Activated CD8-positive, alpha-beta T cell treated with anti-CD3 and anti-CD28 coated beads, Interleukin-2, amount 10 ng/mL, durations not matched to agents 7 days and 5 days (primary cell): ENCODE results near the gene MED12L. TPM values are rescaled to one million over a fixed set of nuclear protein-coding genes. Genes with fewer than 3 reads are reported as not detected.

Experiments
- ATAC-seq: fragments of 150-1000 bp; cut with Tn5 transposase; one replicate; pipeline ENCODE4 v1.10.0; 2021; ENCODE audit warnings: moderate library complexity
- CTCF ChIA-PET: fragments of 350-600 bp; sonication (Branson Sonifier 250); formaldehyde crosslinking; loops from one replicate; lab custom pipeline; 2021; ENCODE audit warnings: antibody characterized with exemption; lab: Charles Lee
- POLR2A ChIA-PET: fragments of 350-600 bp; sonication (Branson Sonifier 250); formaldehyde crosslinking; loops from one replicate; lab custom pipeline; 2021; ENCODE audit warnings: antibody characterized with exemption; lab: Charles Lee
- DNase-seq: peaks from one replicate; pipeline ENCODE4 v3.0.0-alpha.2; 2020
- H3K27ac Mint-ChIP-seq: one replicate; pipeline ENCODE4 v1.8.0; 2021; ENCODE audit warnings: mild to moderate bottlenecking, mixed read lengths
- H3K27me3 Mint-ChIP-seq: one replicate; pipeline ENCODE4 v1.8.0; 2021; ENCODE audit warnings: low read depth, mixed read lengths
- H3K36me3 Mint-ChIP-seq: one replicate; pipeline ENCODE4 v1.8.0; 2021; ENCODE audit warnings: low read depth, mixed read lengths
- H3K4me1 Mint-ChIP-seq: one replicate; pipeline ENCODE4 v1.8.0; 2021; ENCODE audit warnings: low read depth, mixed read lengths
- H3K4me3 Mint-ChIP-seq: one replicate; pipeline ENCODE4 v1.8.0; 2021; ENCODE audit warnings: mild to moderate bottlenecking, mixed read lengths
- H3K9me3 Mint-ChIP-seq: one replicate; pipeline ENCODE4 v1.8.0; 2022; ENCODE audit warnings: mixed read lengths; ENCODE audit not compliant: insufficient read depth
- total RNA-seq, 2 experiments: library from RNA; stranded (reverse); gene quantifications; one replicate each; pipeline ENCODE4 v1.2.3, GENCODE V29; 2021

MED12L gene
- total RNA-seq, 2 experiments from 2014 or later: 0.76 to 0.79 TPM

GRCh38 chr3:151445273-151446001 lies 360.0 kb downstream of the MED12L start:
- ChIA-PET CTCF (no interaction called here), POLR2A (no interaction called here)
- no peaks in the 10 kb centered on the region for H3K4me1 Mint-ChIP-seq
- ATAC-seq (no peak), DNase-seq (no peak)
- no peaks in the 10 kb centered on the region for H3K9me3 Mint-ChIP-seq
- H3K27ac Mint-ChIP-seq: no peak overlapping the region
- H3K36me3 Mint-ChIP-seq: no peaks in the 10 kb centered on the region
- no peak overlapping the region for H3K4me3 Mint-ChIP-seq
- H3K27me3 Mint-ChIP-seq: peaks cover 8% of the 10 kb centered on the region

- Mint-ChIP-seq H3K27me3 (peaks cover 11% of the 10 kb centered on the region), H3K9me3 (no peaks in the 10 kb centered on the region), H3K36me3 (no peaks in the 10 kb centered on the region), H3K4me1 (no peaks in the 10 kb centered on the region), H3K27ac (no peak overlapping the region), H3K4me3 (no peak overlapping the region)
- POLR2A ChIA-PET: no interaction called here
- CTCF ChIA-PET: no interaction called here
- DNase-seq: no peak
- no peak for ATAC-seq
Measured at GRCh38 chr3:151446002-151446340, 360.5 kb downstream of the MED12L start.

GRCh38 chr3:151452368-151452767 lies 366.9 kb downstream of the MED12L start:
- H3K9me3 Mint-ChIP-seq: no peaks in the 10 kb centered on the region
- H3K4me3 Mint-ChIP-seq: no peak overlapping the region
- peaks cover 8% of the 10 kb centered on the region for H3K27me3 Mint-ChIP-seq
- ChIA-PET CTCF (no interaction called here), POLR2A (no interaction called here)
- DNase-seq (no peak), ATAC-seq (no peak)
- H3K36me3 Mint-ChIP-seq: no peaks in the 10 kb centered on the region
- H3K4me1 Mint-ChIP-seq: no peaks in the 10 kb centered on the region
- no peak overlapping the region for H3K27ac Mint-ChIP-seq

GRCh38 chr3:151452841-151453240 lies 367.4 kb downstream of the MED12L start:
- Mint-ChIP-seq H3K9me3 (no peaks in the 10 kb centered on the region), H3K27me3 (peaks cover 8% of the 10 kb centered on the region), H3K36me3 (no peaks in the 10 kb centered on the region), H3K4me3 (no peak overlapping the region), H3K27ac (no peak overlapping the region), H3K4me1 (no peaks in the 10 kb centered on the region)
- ChIA-PET CTCF (no interaction called here), POLR2A (no interaction called here)
- ATAC-seq: no peak
- no peak for DNase-seq

- Mint-ChIP-seq H3K36me3 (no peaks in the 10 kb centered on the region), H3K4me1 (no peaks in the 10 kb centered on the region), H3K27me3 (peaks cover 15% of the 10 kb centered on the region), H3K9me3 (no peaks in the 10 kb centered on the region), H3K4me3 (no peak overlapping the region), H3K27ac (no peak overlapping the region)
- DNase-seq: no peak
- ChIA-PET POLR2A (no interaction called here), CTCF (interaction anchor here (0.9 to 1.3 kb wide), 2 partner anchors 11 to 228 kb away, joined by 3 read pairs; no protein-coding TSS in a partner anchor)
- no peak for ATAC-seq
Measured at GRCh38 chr3:151456065-151456464, 370.6 kb downstream of the MED12L start.

- no peak overlapping the region for H3K27ac Mint-ChIP-seq
- ATAC-seq (no peak), DNase-seq (no peak)
- ChIA-PET POLR2A (no interaction called here), CTCF (interaction anchor here (1.1 to 1.6 kb wide), 2 partner anchors 9 to 11 kb away, joined by 3 to 10 read pairs; no protein-coding TSS in a partner anchor)
- H3K27me3 Mint-ChIP-seq: peaks cover 21% of the 10 kb centered on the region
- no peaks in the 10 kb centered on the region for H3K4me1 Mint-ChIP-seq
- H3K9me3 Mint-ChIP-seq: no peaks in the 10 kb centered on the region
- no peaks in the 10 kb centered on the region for H3K36me3 Mint-ChIP-seq
- H3K4me3 Mint-ChIP-seq: no peak overlapping the region
Measured at GRCh38 chr3:151459358-151459757, 373.9 kb downstream of the MED12L start.

GRCh38 chr3:151460228-151460627 lies 374.8 kb downstream of the MED12L start:
- H3K4me3 Mint-ChIP-seq: no peak overlapping the region
- ChIA-PET CTCF (interaction anchor here (1.1 to 1.6 kb wide), 3 partner anchors 8 to 232 kb away, joined by 3 to 10 read pairs (median 3); no protein-coding TSS in a partner anchor), POLR2A (no interaction called here)
- DNase-seq (no peak), ATAC-seq (no peak)
- peaks cover 24% of the 10 kb centered on the region for H3K27me3 Mint-ChIP-seq
- H3K9me3 Mint-ChIP-seq: no peaks in the 10 kb centered on the region
- H3K27ac Mint-ChIP-seq: no peak overlapping the region
- H3K4me1 Mint-ChIP-seq: no peaks in the 10 kb centered on the region
- H3K36me3 Mint-ChIP-seq: no peaks in the 10 kb centered on the region

- ChIA-PET CTCF (interaction anchor here (1.2 kb wide), 1 partner anchor 232 kb away, joined by 3 read pairs; no protein-coding TSS in a partner anchor), POLR2A (no interaction called here)
- Mint-ChIP-seq H3K27ac (no peak within 1 kb of the TSS), H3K4me1 (no peaks in the 10 kb centered on the region), H3K36me3 (no peaks in the 10 kb centered on the region), H3K4me3 (no peak within 1 kb of the TSS), H3K27me3 (peaks cover 24% of the 10 kb centered on the region), H3K9me3 (no peaks in the 10 kb centered on the region)
- no peak for ATAC-seq
- no peak for DNase-seq
Measured at GRCh38 chr3:151460774-151461450, 375.4 kb downstream of the MED12L start, which contains the start of gene IGSF10. Gene IGSF10, minus strand, starts transcription at chr3:151461061. Its CDS starts 2,352 bp downstream, at chr3:151458709.

GRCh38 chr3:151462278-151462780 lies 376.9 kb downstream of the MED12L start:
- Mint-ChIP-seq H3K36me3 (no peaks in the 10 kb centered on the region), H3K4me1 (no peaks in the 10 kb centered on the region), H3K27me3 (peaks cover 26% of the 10 kb centered on the region), H3K27ac (no peak overlapping the region), H3K4me3 (no peak overlapping the region), H3K9me3 (no peaks in the 10 kb centered on the region)
- ChIA-PET CTCF (interaction anchor here (0.8 kb wide), 1 partner anchor 456 kb away, joined by 3 read pairs; no protein-coding TSS in a partner anchor), POLR2A (no interaction called here)
- ATAC-seq (no peak), DNase-seq (no peak)

- H3K9me3 Mint-ChIP-seq: no peaks in the 10 kb centered on the region
- H3K36me3 Mint-ChIP-seq: no peaks in the 10 kb centered on the region
- no peak for ATAC-seq
- H3K27ac Mint-ChIP-seq: no peak overlapping the region
- peaks cover 26% of the 10 kb centered on the region for H3K27me3 Mint-ChIP-seq
- CTCF ChIA-PET: no interaction called here
- no peaks in the 10 kb centered on the region for H3K4me1 Mint-ChIP-seq
- no peak overlapping the region for H3K4me3 Mint-ChIP-seq
- POLR2A ChIA-PET: no interaction called here
- DNase-seq: no peak
Measured at GRCh38 chr3:151462991-151463390, 377.5 kb downstream of the MED12L start.

- Mint-ChIP-seq H3K27me3 (peaks cover 9% of the 10 kb centered on the region), H3K36me3 (no peaks in the 10 kb centered on the region), H3K9me3 (no peaks in the 10 kb centered on the region), H3K4me1 (no peaks in the 10 kb centered on the region), H3K27ac (no peak overlapping the region), H3K4me3 (no peak overlapping the region)
- ATAC-seq: no peak
- DNase-seq: no peak
- ChIA-PET CTCF (interaction anchor here (0.7 to 3.3 kb wide), 11 partner anchors 10 to 452 kb away, joined by 3 to 22 read pairs (median 3); no protein-coding TSS in a partner anchor), POLR2A (no interaction called here)
Measured at GRCh38 chr3:151467069-151467468, 381.6 kb downstream of the MED12L start.
